GM23248 (cell line): ENCODE results near the gene HCN3. TPM values are rescaled to one million over a fixed set of nuclear protein-coding genes. Genes with fewer than 3 reads are reported as not detected.
"Not testable (repeated sequence)": the region's sequence is repeated elsewhere in the genome, so short reads cannot be mapped to it uniquely, and the experiment has no call there.

Source experiments
- DNase-seq: peaks from one replicate; pipeline ENCODE4 v3.0.0-alpha.2; 2015
- H2AFZ ChIP-seq: fragments of 200-600 bp; sonication (generic); 2 replicates; pipeline ENCODE4 v1.6.1; 2016; ENCODE audit warnings: antibody characterized with exemption
- H3F3A ChIP-seq: fragments of 200-600 bp; sonication (generic); 2 replicates; pipeline ENCODE4 v1.6.1; 2016; ENCODE audit warnings: mild to moderate bottlenecking, antibody characterized with exemption, mixed run types; ENCODE audit not compliant: insufficient read depth
- H3K27ac ChIP-seq: fragments of 200-600 bp; sonication (generic); 2 replicates; pipeline ENCODE4 v1.5.1; 2016; ENCODE audit warnings: mild to moderate bottlenecking
- H3K27me3 ChIP-seq: fragments of 200-600 bp; sonication (generic); replicated peaks from 2 replicates; pipeline ENCODE4 v1.6.1; 2016; ENCODE audit warnings: mild to moderate bottlenecking; ENCODE audit not compliant: insufficient read depth
- H3K36me3 ChIP-seq: fragments of 200-600 bp; sonication (generic); 2 replicates; pipeline ENCODE4 v1.6.1; 2016; ENCODE audit warnings: low read depth, mild to moderate bottlenecking
- H3K4me1 ChIP-seq: fragments of 200-600 bp; sonication (generic); 2 replicates; pipeline ENCODE4 v1.6.1; 2016; ENCODE audit warnings: mild to moderate bottlenecking; ENCODE audit not compliant: insufficient read depth
- H3K4me2 ChIP-seq: fragments of 200-600 bp; sonication (generic); one replicate; pipeline ENCODE4 v1.6.1; 2016; ENCODE audit warnings: mild to moderate bottlenecking; ENCODE audit not compliant: unreplicated experiment
- H3K4me3 ChIP-seq: fragments of 200-600 bp; sonication (generic); 2 replicates; pipeline ENCODE4 v1.5.1; 2016; ENCODE audit warnings: mild to moderate bottlenecking
- H3K79me2 ChIP-seq: fragments of 200-600 bp; sonication (generic); 2 replicates; pipeline ENCODE4 v1.6.1; 2016; ENCODE audit warnings: mild to moderate bottlenecking; ENCODE audit not compliant: insufficient read depth
- H3K9ac ChIP-seq: fragments of 200-600 bp; sonication (generic); 2 replicates; pipeline ENCODE4 v1.6.1; 2016; ENCODE audit warnings: mild to moderate bottlenecking
- H3K9me2 ChIP-seq: fragments of 200-600 bp; sonication (generic); 2 replicates; pipeline ENCODE4 v1.6.1; 2016; ENCODE audit warnings: mixed run types, mild to moderate bottlenecking, moderate library complexity; ENCODE audit not compliant: insufficient read depth
- H3K9me3 ChIP-seq: fragments of 200-600 bp; sonication (generic); one replicate; pipeline ENCODE4 v1.6.1; 2017; ENCODE audit warnings: low read depth
- H4K20me1 ChIP-seq: fragments of 200-600 bp; sonication (generic); 2 replicates; pipeline ENCODE4 v1.6.0; 2016; ENCODE audit not compliant: insufficient read depth
- EZH2 ChIP-seq: fragments of 200-600 bp; sonication (generic); IDR thresholded peaks from 2 replicates; pipeline ENCODE4 v1.6.1; 2018; ENCODE audit warnings: antibody characterized with exemption, mild to moderate bottlenecking; ENCODE audit not compliant: insufficient read depth, poor library complexity, severe bottlenecking
- EZH2phosphoT487 ChIP-seq: fragments of 200-600 bp; sonication (generic); IDR thresholded peaks from 2 replicates; pipeline ENCODE4 v1.6.1; 2018; ENCODE audit warnings: antibody characterized with exemption, moderate library complexity, mild to moderate bottlenecking, low read depth; ENCODE audit not compliant: insufficient read depth
- WGBS, 2 experiments: methylation state at CpG; one replicate each; pipeline ENCODE4 v1.1.6; 2015 to 2017; ENCODE audit warnings: low lambda C conversion rate in 2 of 2, low coverage in 1 of 2; ENCODE audit errors: missing lambda C conversion rate in 2 of 2; 5-methylcytosine and 5-hydroxymethylcytosine counted together
- in situ Hi-C: fragments of 300-500 bp; cut with MboI; formaldehyde crosslinking; loops from 2 replicates; pipeline ENCODE4 v1.15.0; 2020
- polyA plus RNA-seq: library from polyadenylated mRNA; unstranded; fragments of >200 nt; fragmentation: Nextera tagmentation; extraction: Ambion mirVana; gene quantifications from 2 replicates; pipeline ENCODE4 v1.2.1, GENCODE V29; 2016
- total RNA-seq: library from RNA; depleted of rRNA; stranded (reverse); fragments of >200 nt; shearing (Covaris generic); gene quantifications from 2 replicates; pipeline ENCODE4 v1.2.3, GENCODE V29; 2014

The HCN3 gene
- total and polyA plus RNA-seq, 2 experiments from 2014 or later = 1.4 to 1.6 TPM

DNA sequence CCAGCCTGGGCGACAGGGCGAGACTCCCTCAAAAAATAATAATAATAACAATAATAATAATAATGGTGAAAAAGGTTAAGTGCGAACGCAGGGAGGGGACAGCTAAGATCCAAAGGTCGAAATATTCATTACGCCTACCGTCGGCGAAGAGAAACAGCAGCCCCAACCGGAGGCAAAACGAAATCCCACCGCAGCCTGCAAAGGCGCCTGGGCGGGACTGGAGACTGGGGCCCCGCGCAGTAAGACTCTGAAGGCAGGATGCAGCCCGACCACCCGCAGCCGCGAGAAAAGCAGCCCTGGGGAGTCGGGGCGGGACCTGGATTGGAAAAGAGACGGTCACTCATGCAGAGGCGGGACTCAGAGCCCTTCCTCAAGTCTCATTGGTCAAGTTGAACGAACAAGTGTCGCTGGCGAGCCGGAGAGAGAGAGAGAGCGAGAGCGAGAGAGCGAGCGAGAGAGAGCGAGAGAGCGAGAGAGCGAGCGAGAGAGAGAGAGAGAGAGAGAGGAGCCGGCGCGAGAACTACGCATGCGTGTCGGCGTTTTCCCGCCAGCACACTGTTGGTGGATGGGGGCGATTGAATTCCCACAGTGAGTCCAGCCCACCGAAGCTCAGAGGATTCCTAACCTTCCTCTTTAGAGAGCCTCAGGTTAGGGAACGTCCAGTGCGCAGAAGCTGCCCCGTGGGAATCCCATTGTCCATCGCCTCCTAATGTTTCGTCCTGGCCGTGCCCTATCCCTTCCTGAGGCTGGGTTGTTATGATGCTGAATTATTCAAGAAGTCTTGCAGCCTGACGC lies 32.7 kb upstream of the HCN3 start:
- Histone ChIP-seq H2AFZ (peak overlapping the region; percentile 84), H4K20me1 (no peaks in the 10 kb centered on the region), H3K4me2 (peak overlapping the region; percentile 81), H3F3A (peaks cover 29% of the 10 kb centered on the region), H3K27me3 (no peaks in the 10 kb centered on the region), H3K27ac (peak overlapping the region; percentile 91), H3K4me1 (peaks cover 20% of the 10 kb centered on the region), H3K9me3 (no peaks in the 10 kb centered on the region), H3K79me2 (peaks cover 18% of the 10 kb centered on the region), H3K9me2 (no peaks in the 10 kb centered on the region), H3K9ac (peak overlapping the region; percentile 89), H3K4me3 (peak overlapping the region; percentile 81), H3K36me3 (no peaks in the 10 kb centered on the region)
- in situ Hi-C loops = no loop called here
- peak; percentile 99 for DNase-seq
- WGBS, 2 experiments = 1 to 2% methylated on average over 44 to 53 of the region's 53 CpGs
- no peak for TF ChIP-seq EZH2phosphoT487
- no peak for TF ChIP-seq EZH2

GRCh38 chr1:155245163-155245524 lies 32.1 kb upstream of the HCN3 start:
- H3K9ac ChIP-seq = peak overlapping the region; percentile 89
- H3K4me3 ChIP-seq = peak overlapping the region; percentile 81
- H3K4me2 ChIP-seq = peak overlapping the region; percentile 74
- H3K79me2 ChIP-seq = peaks cover 18% of the 10 kb centered on the region
- no peak for DNase-seq
- no peaks in the 10 kb centered on the region for H4K20me1 ChIP-seq
- H3K36me3 ChIP-seq = no peaks in the 10 kb centered on the region
- in situ Hi-C loops = no loop called here
- peaks cover 20% of the 10 kb centered on the region for H3K4me1 ChIP-seq
- peaks cover 29% of the 10 kb centered on the region for H3F3A ChIP-seq
- peak overlapping the region; percentile 84 for H2AFZ ChIP-seq
- TF ChIP-seq EZH2 (no peak), EZH2phosphoT487 (no peak)
- 63 to 68% methylated on average over 8 of the region's 8 CpGs for WGBS, 2 experiments
- no peaks in the 10 kb centered on the region for H3K27me3 ChIP-seq
- no peaks in the 10 kb centered on the region for H3K9me3 ChIP-seq
- no peaks in the 10 kb centered on the region for H3K9me2 ChIP-seq
- H3K27ac ChIP-seq = peak overlapping the region; percentile 91

DNA sequence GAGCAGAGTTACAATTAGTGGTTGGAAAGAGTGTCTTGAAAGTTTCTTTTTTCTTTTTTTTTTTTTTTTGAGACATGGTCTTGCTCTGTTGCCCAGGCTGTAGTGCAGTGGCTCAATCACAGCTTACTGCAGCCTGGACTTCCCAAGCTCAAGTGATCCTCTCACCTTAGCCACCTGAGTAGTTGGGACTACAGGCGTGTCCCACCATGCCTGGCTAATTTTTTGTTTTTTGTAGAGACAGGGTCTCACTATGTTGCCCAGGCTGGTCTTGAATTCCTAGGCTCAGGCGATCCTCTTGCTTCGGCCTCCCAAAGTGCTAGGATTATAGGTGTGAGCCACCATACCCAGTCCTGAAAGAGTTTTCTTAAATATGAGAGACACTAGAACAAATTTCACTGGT lies 30.5 kb upstream of the HCN3 start:
- peaks cover 29% of the 10 kb centered on the region for H3F3A ChIP-seq
- H3K27ac ChIP-seq, in situ Hi-C loops, H3K9me2 ChIP-seq, H2AFZ ChIP-seq, DNase-seq, H3K9ac ChIP-seq, H3K27me3 ChIP-seq, H3K36me3 ChIP-seq, H3K4me3 ChIP-seq, H4K20me1 ChIP-seq, H3K4me2 ChIP-seq, H3K9me3 ChIP-seq: not testable (repeated sequence)
- 90 to 94% methylated on average over 3 of the region's 3 CpGs for WGBS, 2 experiments
- peaks cover 17% of the 10 kb centered on the region for H3K79me2 ChIP-seq
- peaks cover 14% of the 10 kb centered on the region for H3K4me1 ChIP-seq

GRCh38 chr1:155247667-155248553 lies 29.4 kb upstream of the HCN3 start:
- 91 to 92% methylated on average over 26 of the region's 26 CpGs for WGBS, 2 experiments
- Histone ChIP-seq H3K9me2 (no peaks in the 10 kb centered on the region), H3K9me3 (no peaks in the 10 kb centered on the region), H2AFZ (no peak overlapping the region), H3K36me3 (no peaks in the 10 kb centered on the region), H3K9ac (no peak overlapping the region), H3K4me1 (peaks cover 10% of the 10 kb centered on the region), H3K27ac (no peak overlapping the region), H3K4me3 (no peak overlapping the region), H4K20me1 (no peaks in the 10 kb centered on the region), H3K27me3 (no peaks in the 10 kb centered on the region), H3K79me2 (peaks cover 9% of the 10 kb centered on the region), H3K4me2 (no peak overlapping the region), H3F3A (peaks cover 23% of the 10 kb centered on the region)
- TF ChIP-seq EZH2 (no peak), EZH2phosphoT487 (no peak)
- no peak for DNase-seq
- in situ Hi-C loops = no loop called here
